Esophagus squamous epithelium (tissue), 4 donors: ENCODE measurements around the gene AZIN2.

ENCODE experiments used
- CTCF ChIP-seq, 6 experiments: fragments of 450-650 bp in 4 of 6; fragments of 200-600 bp in 2 of 6; sonication (generic) in 2 of 6; IDR thresholded peaks; one replicate each; pipeline ENCODE4 v1.5.1; 2016 to 2019; ENCODE audit warnings: antibody characterized with exemption in 6 of 6, mild to moderate bottlenecking in 4 of 6, moderate library complexity in 4 of 6
- POLR2A ChIP-seq, 4 donors: fragments of 450-650 bp; IDR thresholded peaks; one replicate each; pipeline ENCODE4 v1.6.1; 2017; ENCODE audit warnings: antibody characterized with exemption in 4 of 4, mild to moderate bottlenecking in 4 of 4, moderate library complexity in 3 of 4

DNA sequence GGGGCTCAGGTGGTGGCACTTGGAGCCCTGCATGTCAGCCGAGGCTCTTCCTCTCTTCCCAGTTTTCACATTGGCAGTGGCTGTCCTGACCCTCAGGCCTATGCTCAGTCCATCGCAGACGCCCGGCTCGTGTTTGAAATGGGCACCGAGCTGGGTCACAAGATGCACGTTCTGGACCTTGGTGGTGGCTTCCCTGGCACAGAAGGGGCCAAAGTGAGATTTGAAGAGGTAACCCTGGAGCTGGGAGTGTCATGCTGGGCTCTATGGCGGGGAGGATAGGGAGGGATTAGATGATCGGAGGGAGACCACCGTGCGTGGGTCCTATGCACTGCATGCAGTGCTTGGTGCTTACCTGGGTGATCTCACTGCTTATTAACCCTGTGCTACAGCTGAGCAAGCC is 13.5 kb downstream of the AZIN2 start:
- TF ChIP-seq CTCF (IDR thresholded peaks at IDR 0.05) (no peak), POLR2A (IDR thresholded peaks at IDR 0.05) (no peak)
